GM12878 (cell line): ENCODE measurements around the gene TSKU. TPM values are rescaled to one million over a fixed set of nuclear protein-coding genes. Genes with fewer than 3 reads are reported as not detected.

ENCODE experiments used
- ATAC-seq: fragments of 200-7000 bp; cut with Tn5 transposase; 3 replicates; pipeline ENCODE4 v1.9.1; 2020; ENCODE audit warnings: mild to moderate bottlenecking, moderate library complexity
- BruUV-seq: library from RNA; stranded (reverse); fragments of 400-500 nt; replicated peaks from 2 replicates; lab custom pipeline; 2021; lab: Mats Ljungman, UMichigan
- CTCF ChIA-PET: fragments of 300-600 bp; sonication (Branson Sonifier 250); formaldehyde crosslinking; extraction: SDS; loops from one replicate; lab custom pipeline; 2021; ENCODE audit warnings: inconsistent platforms; lab: Yijun Ruan, JAX
- POLR2A ChIA-PET: fragments of 350-600 bp; formaldehyde crosslinking; extraction: SDS; loops from one replicate; lab custom pipeline; 2021; ENCODE audit warnings: inconsistent platforms; lab: Charles Lee
- RAD21 ChIA-PET: fragments of 300-600 bp; sonication (Branson Sonifier 250); formaldehyde crosslinking; loops from one replicate; lab custom pipeline; 2023; ENCODE audit warnings: antibody characterized with exemption; ENCODE audit not compliant: unreplicated experiment; lab: Charles Lee
- SMC1A ChIA-PET: fragments of 300-600 bp; sonication (Branson Sonifier 250); formaldehyde crosslinking; loops from one replicate; lab custom pipeline; 2023; ENCODE audit not compliant: unreplicated experiment, uncharacterized antibody; lab: Charles Lee
- DNase-seq: peaks from one replicate; pipeline ENCODE4 v3.0.0-alpha.2; 2011; ENCODE audit warnings: low read depth, low spot score
- FAIRE-seq: peaks from 3 replicates; lab custom pipeline; 2011; peaks lifted over from hg19 to GRCh38; lab: Jason Lieb, UNC
- H2AFZ ChIP-seq: 2 replicates; pipeline ENCODE4 v1.6.0; 2011; ENCODE audit warnings: low read depth, low read length, control low read depth; ENCODE audit not compliant: control insufficient read depth
- H3K27ac ChIP-seq: 2 replicates; pipeline ENCODE4 v1.5.1; 2011; ENCODE audit warnings: control low read depth; ENCODE audit not compliant: control insufficient read depth, insufficient read depth
- H3K27me3 ChIP-seq, 2 experiments: replicated peaks in 1 of 2; 2 replicates each; pipeline versions ENCODE4 v1.6.0 to v1.6.1; 2011; ENCODE audit warnings: low read length in 1 of 2; ENCODE audit not compliant: control insufficient read depth in 2 of 2, insufficient read depth in 2 of 2
- H3K36me3 ChIP-seq, 2 experiments: 2 replicates each; pipeline ENCODE4 v1.5.1; 2011; ENCODE audit warnings: low read length in 1 of 2; ENCODE audit not compliant: control insufficient read depth in 2 of 2, insufficient read depth in 2 of 2
- H3K4me1 ChIP-seq: 2 replicates; pipeline ENCODE4 v1.6.1; 2011; ENCODE audit warnings: mild to moderate bottlenecking, low read length, moderate library complexity, mixed read lengths; ENCODE audit not compliant: control insufficient read depth, insufficient read depth
- H3K4me2 ChIP-seq: 2 replicates; pipeline ENCODE4 v1.6.0; 2011; ENCODE audit warnings: control low read depth; ENCODE audit not compliant: control insufficient read depth, insufficient read depth
- H3K4me3 ChIP-seq: fragments of 200-600 bp; sonication (generic); 2 replicates; pipeline ENCODE4 v1.5.1; 2016
- H3K79me2 ChIP-seq: 2 replicates; pipeline ENCODE4 v1.6.0; 2011; ENCODE audit warnings: low read length; ENCODE audit not compliant: control insufficient read depth, insufficient read depth
- H3K9ac ChIP-seq: 2 replicates; pipeline ENCODE4 v1.8.0; 2011; ENCODE audit warnings: low read length, control low read depth, mixed read lengths; ENCODE audit not compliant: control insufficient read depth, insufficient read depth
- H3K9me3 ChIP-seq: replicated peaks from 3 replicates; pipeline ENCODE4 v1.5.1; 2011; ENCODE audit warnings: mild to moderate bottlenecking, low read length; ENCODE audit not compliant: control insufficient read depth, insufficient read depth
- H4K20me1 ChIP-seq: 2 replicates; pipeline ENCODE4 v1.6.0; 2011; ENCODE audit not compliant: control insufficient read depth, insufficient read depth
- BHLHE40 ChIP-seq, 2 experiments: fragments of 450-650 bp in 1 of 2; IDR thresholded peaks; 2 replicates each; pipeline ENCODE4 v1.6.1; 2011 to 2017; ENCODE audit warnings: low read depth in 2 of 2, borderline replicate concordance in 1 of 2, improper control_type of control experiment in 1 of 2, low read length in 1 of 2, mild to moderate bottlenecking in 1 of 2
- CBX3 ChIP-seq: fragments of 200-600 bp; sonication (generic); IDR thresholded peaks from 2 replicates; pipeline ENCODE4 v1.6.1; 2016; ENCODE audit warnings: low read depth, borderline replicate concordance
- CHD1 ChIP-seq: IDR thresholded peaks from 2 replicates; pipeline ENCODE4 v1.6.1; 2012; ENCODE audit warnings: low read depth, low read length, improper control_type of control experiment
- CHD2 ChIP-seq: IDR thresholded peaks from 2 replicates; pipeline ENCODE4 v1.6.1; 2011; ENCODE audit warnings: low read depth, low read length, improper control_type of control experiment, borderline replicate concordance
- EGR1 ChIP-seq, 2 experiments: IDR thresholded peaks; 1 replicate in 1 of 2; 2 replicates in 1 of 2; pipeline ENCODE4 v1.6.1; 2011 to 2012; ENCODE audit warnings: low read depth in 2 of 2, low read length in 2 of 2, borderline replicate concordance in 1 of 2, mild to moderate bottlenecking in 1 of 2, moderate library complexity in 1 of 2
- GABPA ChIP-seq: IDR thresholded peaks from 2 replicates; pipeline ENCODE4 v1.6.1; 2014; ENCODE audit warnings: antibody characterized with exemption, low read depth, mild to moderate bottlenecking, inconsistent platforms
- IRF3 ChIP-seq: fragments of 450-650 bp; IDR thresholded peaks from 2 replicates; pipeline ENCODE4 v1.6.1; 2014; ENCODE audit warnings: mild to moderate bottlenecking
- IRF4 ChIP-seq: IDR thresholded peaks from 2 replicates; pipeline ENCODE4 v1.6.1; 2011; ENCODE audit warnings: low read depth, low read length
- PKNOX1 ChIP-seq: fragments of 450-650 bp; IDR thresholded peaks from 2 replicates; pipeline ENCODE4 v1.6.1; 2016; ENCODE audit warnings: mild to moderate bottlenecking
- RAD51 ChIP-seq: fragments of 450-650 bp; IDR thresholded peaks from 2 replicates; pipeline ENCODE4 v1.6.1; 2016; ENCODE audit warnings: moderate library complexity, mild to moderate bottlenecking, inconsistent platforms
- RELA ChIP-seq: fragments of 450-650 bp; IDR thresholded peaks from 2 replicates; pipeline ENCODE4 v1.8.0; 2014; ENCODE audit warnings: borderline replicate concordance; ENCODE audit not compliant: partially characterized antibody
- whole genome bisulfite sequencing: methylation state at CpG from one replicate; pipeline ENCODE4 v1.1.6; 2016; ENCODE audit warnings: low lambda C conversion rate; ENCODE audit not compliant: insufficient replicate concordance, insufficient coverage; ENCODE audit errors: missing lambda C conversion rate; 5-methylcytosine and 5-hydroxymethylcytosine counted together
- in situ Hi-C: fragments of 300-500 bp; cut with MboI; formaldehyde crosslinking; loops from 9 replicates; pipeline ENCODE4 v1.14.3; 2018; ENCODE audit warnings: mixed read lengths
- intact Hi-C: fragments of 100-400 bp; cut with micrococcal nuclease; formaldehyde crosslinking; loops from one replicate; pipeline ENCODE4 v1.14.2; 2022; ENCODE audit not compliant: unreplicated experiment
- polyA plus RNA-seq, 11 experiments: library from polyadenylated mRNA; depleted of rRNA in 4 of 11; unstranded in 6 of 11; stranded (reverse) in 5 of 11; fragments of >200 nt; fragmentation: Nextera tagmentation in 4 of 11; fragmentation: Illumina TruSeq in 1 of 11; extraction: Ambion mirVana in 4 of 11; extraction: Trizol in 1 of 11; gene quantifications; 1 replicate in 1 of 11; 2 replicates in 10 of 11; pipeline versions ENCODE4 v1.2.1 to v1.2.3, GENCODE V29; 2011 to 2016; ENCODE audit warnings: inconsistent platforms in 2 of 11, missing spikeins in 2 of 11, low read depth in 1 of 11
- total RNA-seq, 4 experiments: library from RNA; depleted of rRNA in 3 of 4; stranded (reverse); fragments of >200 nt in 3 of 4; fragmentation: Illumina TruSeq in 1 of 4; extraction: Trizol in 1 of 4; gene quantifications; 2 replicates each; pipeline versions ENCODE4 v1.2.1 to v1.2.3, GENCODE V29; 2013 to 2021

The TSKU gene
- total and polyA plus RNA-seq, 10 of the 15 experiments (the other 5 are each of a cell fraction or from before 2014, with no cell fraction given): 0.04 to 1.5 (median 0.62) TPM

- WGBS: 50% methylated on average over 8 of the region's 8 CpGs
- H3K27me3 ChIP-seq: peaks cover 0 to 2% of the 10 kb centered on the region in 2 experiments; a peak in 2 of 4 replicates
- H3K36me3 ChIP-seq: no peaks in the 10 kb centered on the region
- TF ChIP-seq CHD2 (no peak), BHLHE40 (IDR thresholded peaks at IDR 0.05; ENCODE audit: borderline replicate concordance in 1 of 2, low read depth in 2 of 2, low read length in 1 of 2) (no peak), RAD51 (no peak), IRF3 (no peak)
- intact Hi-C loops (loop anchor here (10.0 kb wide), 2 partner anchors 306 to 366 kb away; partner anchors contain the start of gene OMP), in situ Hi-C loops (no loop called here)
- H3K27ac ChIP-seq: no peak overlapping the region
- H4K20me1 ChIP-seq: no peaks in the 10 kb centered on the region
- no peak overlapping the region for H3K9ac ChIP-seq
- no peak overlapping the region for H2AFZ ChIP-seq
- no peak overlapping the region for H3K4me2 ChIP-seq
- no peak for FAIRE-seq
- no peaks in the 10 kb centered on the region for H3K79me2 ChIP-seq
- no peak overlapping the region for H3K4me3 ChIP-seq
- POLR2A ChIA-PET: no interaction called here
- DNase-seq: no peak
- RAD21 ChIA-PET: no interaction called here
- SMC1A ChIA-PET: no interaction called here
- H3K4me1 ChIP-seq: no peaks in the 10 kb centered on the region
- ATAC-seq: no peak
- no peaks in the 10 kb centered on the region for H3K9me3 ChIP-seq
- CTCF ChIA-PET: interaction anchor here (1.2 kb wide), 1 partner anchor 60 kb away, joined by 3 read pairs; no protein-coding TSS in a partner anchor
- BruUV-seq: no TSS peak
Measured at GRCh38 chr11:76738618-76739240, 44.4 kb upstream of the TSKU start.

GRCh38 chr11:76739798-76740197 lies 43.4 kb upstream of the TSKU start:
- no peak for ATAC-seq
- 10% methylated on average over 6 of the region's 6 CpGs for WGBS
- SMC1A ChIA-PET: no interaction called here
- POLR2A ChIA-PET: no interaction called here
- H3K4me3 ChIP-seq: no peak overlapping the region
- no peaks in the 10 kb centered on the region for H4K20me1 ChIP-seq
- peaks cover 0 to 2% of the 10 kb centered on the region in 2 experiments; a peak in 2 of 4 replicates for H3K27me3 ChIP-seq
- H3K27ac ChIP-seq: no peak overlapping the region
- no peak for TF ChIP-seq RELA
- no peak for TF ChIP-seq CBX3
- TF ChIP-seq IRF4: no peak
- no peak for TF ChIP-seq PKNOX1
- TF ChIP-seq CHD1: no peak
- TF ChIP-seq EGR1 (IDR thresholded peaks at IDR 0.05; ENCODE audit: borderline replicate concordance in 1 of 2, low read depth in 2 of 2, low read length in 2 of 2): no peak
- no peak for TF ChIP-seq GABPA
- TF ChIP-seq, all 136 proteins: peak for 0
- Histone ChIP-seq H3K79me2 (no peaks in the 10 kb centered on the region), H3K36me3 (no peaks in the 10 kb centered on the region), H3K4me2 (no peak overlapping the region), H3K4me1 (no peaks in the 10 kb centered on the region), H2AFZ (no peak overlapping the region), H3K9ac (no peak overlapping the region), H3K9me3 (no peaks in the 10 kb centered on the region)
- no TSS peak for BruUV-seq
- in situ Hi-C loops: no loop called here
- no peak for FAIRE-seq
- intact Hi-C loops: loop anchor here (10.0 kb wide), 2 partner anchors 305 to 365 kb away; partner anchors contain the start of gene OMP
- RAD21 ChIA-PET: no interaction called here
- DNase-seq: no peak
- CTCF ChIA-PET: no interaction called here
